ENCODE results near the gene ZBTB16.

The ZBTB16 gene

GRCh38 chr11:114109206-114110090, 49.9 kb downstream of the ZBTB16 start:
- DNase-seq: no peak

GRCh38 chr11:114110123-114110522, 50.6 kb downstream of the ZBTB16 start:
- DNase-seq: no peak

GRCh38 chr11:114110952-114111947, 51.7 kb downstream of the ZBTB16 start:
- DNase-seq: no peak

- no peak for DNase-seq
Observed at GRCh38 chr11:114115451-114115928, 56.0 kb downstream of the ZBTB16 start.

GRCh38 chr11:114116357-114116756, 56.8 kb downstream of the ZBTB16 start:
- no peak for DNase-seq

- no peak for DNase-seq
Observed at GRCh38 chr11:114116800-114117199, 57.3 kb downstream of the ZBTB16 start.

- no peak for DNase-seq
Observed at GRCh38 chr11:114120606-114121005, 61.1 kb downstream of the ZBTB16 start.

GRCh38 chr11:114121138-114121537, 61.6 kb downstream of the ZBTB16 start:
- DNase-seq: no peak

- no peak for DNase-seq
Observed at GRCh38 chr11:114121804-114122504, 62.4 kb downstream of the ZBTB16 start.

- DNase-seq: no peak
Observed at GRCh38 chr11:114122686-114123085, 63.2 kb downstream of the ZBTB16 start.

- DNase-seq: no peak
Observed at GRCh38 chr11:114123692-114124330, 64.3 kb downstream of the ZBTB16 start.

GRCh38 chr11:114124601-114125144, 65.2 kb downstream of the ZBTB16 start:
- DNase-seq: no peak

- DNase-seq: no peak
Observed at GRCh38 chr11:114125531-114125930, 66.0 kb downstream of the ZBTB16 start.

GRCh38 chr11:114125959-114126358, 66.4 kb downstream of the ZBTB16 start:
- DNase-seq: no peak

- no peak for DNase-seq
Observed at GRCh38 chr11:114128399-114128798, 68.9 kb downstream of the ZBTB16 start.

GRCh38 chr11:114129142-114129541, 69.6 kb downstream of the ZBTB16 start:
- no peak for DNase-seq

- DNase-seq: no peak
Observed at GRCh38 chr11:114129699-114130098, 70.2 kb downstream of the ZBTB16 start.

GRCh38 chr11:114130115-114130576, 70.6 kb downstream of the ZBTB16 start:
- DNase-seq: no peak

GRCh38 chr11:114130629-114131277, 71.2 kb downstream of the ZBTB16 start:
- DNase-seq: no peak

GRCh38 chr11:114131461-114131864, 72.0 kb downstream of the ZBTB16 start:
- DNase-seq: no peak

- no peak for DNase-seq
Observed at GRCh38 chr11:114132417-114132816, 72.9 kb downstream of the ZBTB16 start.

Measured in stimulated activated CD4-positive, alpha-beta T cell treated with anti-CD3 and anti-CD28 coated beads, Interleukin-4, amount 100 ng/mL, for 1 hour (primary cell).